Pancreas (tissue), 10 donors: ENCODE results near the gene NACC2. TPM values are rescaled to one million over a fixed set of nuclear protein-coding genes. Genes with fewer than 3 reads are reported as not detected.

Experiments used
- ATAC-seq, 4 donors: fragments of 200-7000 bp; cut with Tn5 transposase; one replicate each; pipeline versions ENCODE4 v1.8.0 to v1.9.1; 2020; ENCODE audit warnings: mild to moderate bottlenecking in 4 of 4, moderate library complexity in 4 of 4
- DNase-seq, 6 donors: peaks; one replicate each; pipeline ENCODE4 v3.0.0-alpha.2; 2020
- FAIRE-seq: peaks from 2 replicates; lab custom pipeline; 2012; peaks lifted over from hg19 to GRCh38; lab: Jason Lieb, UNC
- H3K27ac ChIP-seq, 4 donors: fragments of 200-600 bp; sonication (generic); 1 replicate in 3 of 4; 2 replicates in 1 of 4; pipeline versions ENCODE4 v1.5.0 to v1.8.0; 2020
- H3K27me3 ChIP-seq, 4 donors: fragments of 200-600 bp; one replicate each; pipeline ENCODE4 v1.8.0; 2021
- H3K36me3 ChIP-seq, 3 donors: fragments of 200-600 bp; sonication (generic) in 1 of 3; one replicate each; pipeline versions ENCODE4 v1.5.0 to v1.8.0; 2020 to 2021
- H3K4me1 ChIP-seq, 3 donors: fragments of 200-600 bp; one replicate each; pipeline ENCODE4 v1.8.0; 2021
- H3K4me3 ChIP-seq, 4 donors: fragments of 200-600 bp; sonication (generic) in 2 of 4; one replicate each; pipeline versions ENCODE4 v1.5.0 to v1.8.0; 2020 to 2021
- H3K9me3 ChIP-seq, 4 donors: fragments of 200-600 bp; one replicate each; pipeline ENCODE4 v1.8.0; 2021
- CTCF ChIP-seq, 4 donors: fragments of 200-600 bp; sonication (generic) in 3 of 4; IDR thresholded peaks; one replicate each; pipeline versions ENCODE4 v1.5.0 to v1.8.0; 2021; ENCODE audit warnings: antibody characterized with exemption in 4 of 4
- WGBS, 2 donors: extraction: QIAGEN DNeasy Blood & Tissue Kit; methylation state at CpG; one replicate each; pipeline ENCODE4 v1.1.7; 2013; 5-methylcytosine and 5-hydroxymethylcytosine counted together
- intact Hi-C, 3 donors: fragments of 100-400 bp; cut with DNase I; formaldehyde crosslinking; loops; one replicate each; pipeline versions ENCODE4 v1.11.1 to v1.14.2; 2022
- polyA plus RNA-seq, 2 donors: library from polyadenylated mRNA; stranded (reverse); fragments of 200-250 nt; gene quantifications; one replicate each; pipeline ENCODE4 v1.2.3, GENCODE V29; 2013
- total RNA-seq, 6 donors: library from RNA; stranded (reverse); fragmentation: NEBNext Ultra II Directional in 4 of 6; extraction: Animal tissue kit (Norgen Biotek cat#: 25700) in 4 of 6; gene quantifications; one replicate each; pipeline versions ENCODE4 v1.2.1 to v1.2.4, GENCODE V29; 2021 to 2023
- donor health status: healthy with polysubstance abuse.
- donor health status: DM: no; HTN: no; CAD: no; lungs with moderate emphysema.
- donor health status: DM: no; HTN: no; CAD: no.
- donor health status: control.
- donor health status: control.
- donor health status: Bipolar disorder and iron deficiency.
- donor health status: DM: yes; HTN: yes; CAD: no.
- donor health status: DM: no; HTN: no; CAD: no.
- donor health status: DM: no; HTN: no; CAD: no.
- donor health status: DM: yes; HTN: yes; CAD: no.

NACC2 gene
- total and polyA plus RNA-seq, 8 donors, result 4.3 to 12.4 (median 8.2) TPM

- DNase-seq (peak in 4 of 6 donors; percentile 24 to 88 (median 65)), FAIRE-seq (no peak), ATAC-seq (peak; percentile 18 to 35 (median 32))
- WGBS, 2 donors, result 0 to 1% methylated on average over 63 to 74 of the region's 74 CpGs
- H3K4me3 ChIP-seq, result peak overlapping the region; percentile 71 to 92 (median 82)
- H3K27ac ChIP-seq, result peak overlapping the region; percentile 55 to 74 (median 70)
- TF ChIP-seq CTCF (IDR thresholded peaks at IDR 0.05), result no peak
- H3K36me3 ChIP-seq, result no peaks in the 10 kb centered on the region
- peaks cover 0 to 9% (median 0%) of the 10 kb centered on the region in 3 donors for H3K4me1 ChIP-seq
- intact Hi-C loops, result no loop called here
- no peaks in the 10 kb centered on the region for H3K27me3 ChIP-seq
- H3K9me3 ChIP-seq, result no peaks in the 10 kb centered on the region
These were observed 134.4 kb downstream of the NACC2 start for GRCh38 chr9:135960411-135961276.

GRCh38 chr9:135959814-135960213, 135.3 kb downstream of the NACC2 start:
- intact Hi-C loops, result no loop called here
- Histone ChIP-seq H3K9me3 (no peaks in the 10 kb centered on the region), H3K4me3 (peak overlapping the region in 2 of 4 donors; percentile 84 to 92), H3K36me3 (no peaks in the 10 kb centered on the region), H3K27ac (no peak overlapping the region), H3K4me1 (peaks cover 0 to 9% (median 0%) of the 10 kb centered on the region in 3 donors), H3K27me3 (no peaks in the 10 kb centered on the region)
- DNase-seq, result no peak
- no peak for FAIRE-seq
- TF ChIP-seq CTCF (IDR thresholded peaks at IDR 0.05), result no peak
- ATAC-seq, result no peak
- WGBS, 2 donors, result 38 to 50% methylated on average over 9 of the region's 9 CpGs

- no peak for ATAC-seq
- Histone ChIP-seq H3K27me3 (no peaks in the 10 kb centered on the region), H3K9me3 (no peaks in the 10 kb centered on the region), H3K27ac (no peak overlapping the region), H3K36me3 (no peaks in the 10 kb centered on the region), H3K4me3 (no peak overlapping the region), H3K4me1 (peaks cover 0 to 9% (median 0%) of the 10 kb centered on the region in 3 donors)
- no peak for FAIRE-seq
- WGBS, 2 donors, result 88 to 96% methylated on average over 12 of the region's 12 CpGs
- intact Hi-C loops, result no loop called here
- no peak for TF ChIP-seq CTCF (IDR thresholded peaks at IDR 0.05)
- no peak for DNase-seq
These were observed 136.6 kb downstream of the NACC2 start for GRCh38 chr9:135958485-135958884.

- Histone ChIP-seq H3K9me3 (no peaks in the 10 kb centered on the region), H3K4me1 (peaks cover 0 to 9% (median 0%) of the 10 kb centered on the region in 3 donors), H3K27ac (no peak overlapping the region), H3K4me3 (no peak overlapping the region), H3K27me3 (no peaks in the 10 kb centered on the region), H3K36me3 (peaks cover 0 to 9% (median 3%) of the 10 kb centered on the region in 3 donors)
- no peak for DNase-seq
- no peak for TF ChIP-seq CTCF (IDR thresholded peaks at IDR 0.05)
- 87 to 90% methylated on average over 9 of the region's 9 CpGs for whole genome bisulfite sequencing, 2 donors
- intact Hi-C loops, result no loop called here
- no peak for ATAC-seq
- no peak for FAIRE-seq
These were observed 137.7 kb downstream of the NACC2 start for GRCh38 chr9:135957431-135957830.

- DNase-seq, result no peak
- FAIRE-seq, result no peak
- H3K4me3 ChIP-seq, result no peak overlapping the region
- H3K27ac ChIP-seq, result no peak overlapping the region
- peaks cover 0 to 15% (median 7%) of the 10 kb centered on the region in 3 donors for H3K36me3 ChIP-seq
- no peak for TF ChIP-seq CTCF (IDR thresholded peaks at IDR 0.05)
- ATAC-seq, result no peak
- intact Hi-C loops, result no loop called here
- no peaks in the 10 kb centered on the region for H3K27me3 ChIP-seq
- peaks cover 0 to 9% (median 0%) of the 10 kb centered on the region in 3 donors for H3K4me1 ChIP-seq
- WGBS, 2 donors, result 89 to 92% methylated on average over 8 of the region's 8 CpGs
- H3K9me3 ChIP-seq, result no peaks in the 10 kb centered on the region
These were observed 138.3 kb downstream of the NACC2 start for GRCh38 chr9:135956802-135957174.
